Mesenchymal stem cell (in vitro differentiated cells and primary cell): ENCODE measurements around the gene CAPN13.

ENCODE experiments used
- DNase-seq: peaks from one replicate; pipeline ENCODE4 v3.0.0-alpha.2; 2013
- H2AFZ ChIP-seq: one replicate; pipeline ENCODE4 v1.6.1; 2013; ENCODE audit warnings: low read depth, mild to moderate bottlenecking, control low read depth, inconsistent platforms, low read length, moderate library complexity
- H2AK5ac ChIP-seq: 2 replicates; pipeline ENCODE4 v1.6.1; 2013; ENCODE audit warnings: low read length, moderate library complexity, mild to moderate bottlenecking, inconsistent platforms; ENCODE audit not compliant: severe bottlenecking
- H2BK120ac ChIP-seq: one replicate; pipeline ENCODE4 v1.6.1; 2013; ENCODE audit warnings: low read depth, mild to moderate bottlenecking, inconsistent platforms, low read length, moderate library complexity
- H2BK12ac ChIP-seq, 2 experiments: one replicate each; pipeline ENCODE4 v1.6.1; 2013; ENCODE audit warnings: inconsistent platforms in 2 of 2, low read length in 2 of 2, mild to moderate bottlenecking in 2 of 2, moderate library complexity in 2 of 2, control low read depth in 1 of 2
- H2BK15ac ChIP-seq: one replicate; pipeline ENCODE4 v1.6.1; 2013; ENCODE audit warnings: mild to moderate bottlenecking, low read depth, inconsistent platforms; ENCODE audit not compliant: poor library complexity, severe bottlenecking
- H2BK5ac ChIP-seq: 2 replicates; pipeline ENCODE4 v1.6.1; 2013; ENCODE audit warnings: low read depth, mild to moderate bottlenecking, low read length, control low read depth, inconsistent platforms; ENCODE audit not compliant: poor library complexity, severe bottlenecking
- H3K14ac ChIP-seq, 2 experiments: one replicate each; pipeline ENCODE4 v1.6.1; 2013; ENCODE audit warnings: inconsistent platforms in 2 of 2, low read length in 2 of 2, control low read depth in 1 of 2, mild to moderate bottlenecking in 1 of 2, moderate library complexity in 1 of 2
- H3K18ac ChIP-seq, 2 experiments: one replicate each; pipeline ENCODE4 v1.6.1; 2013; ENCODE audit warnings: inconsistent platforms in 2 of 2, low read length in 2 of 2, control low read depth in 1 of 2, low read depth in 1 of 2, mild to moderate bottlenecking in 1 of 2
- H3K23ac ChIP-seq, 2 experiments: one replicate each; pipeline ENCODE4 v1.6.1; 2013; ENCODE audit warnings: inconsistent platforms in 2 of 2, low read length in 2 of 2, mild to moderate bottlenecking in 2 of 2, moderate library complexity in 2 of 2, control low read depth in 1 of 2
- H3K27ac ChIP-seq: 2 replicates; pipeline ENCODE4 v1.5.1; 2013; ENCODE audit warnings: mild to moderate bottlenecking, moderate library complexity, low read length, control low read depth, inconsistent platforms; ENCODE audit not compliant: poor library complexity, severe bottlenecking
- H3K27me3 ChIP-seq, 2 experiments: 2 replicates each; pipeline versions ENCODE4 v1.6.1 to v1.7.0; 2013; ENCODE audit warnings: low read length in 2 of 2, mild to moderate bottlenecking in 2 of 2, moderate library complexity in 2 of 2, control low read depth in 1 of 2, inconsistent platforms in 1 of 2; ENCODE audit not compliant: control insufficient read depth in 1 of 2, insufficient read depth in 1 of 2
- H3K36me3 ChIP-seq, 2 experiments: 2 replicates each; pipeline versions ENCODE4 v1.6.1 to v1.7.0; 2013; ENCODE audit warnings: low read length in 2 of 2, control low read depth in 1 of 2, inconsistent platforms in 1 of 2, low read depth in 1 of 2, mild to moderate bottlenecking in 1 of 2; ENCODE audit not compliant: insufficient read depth in 2 of 2, control insufficient read depth in 1 of 2
- H3K4ac ChIP-seq, 2 experiments: one replicate each; pipeline ENCODE4 v1.6.1; 2013; ENCODE audit warnings: inconsistent platforms in 2 of 2, low read length in 2 of 2, mild to moderate bottlenecking in 2 of 2, moderate library complexity in 2 of 2, control low read depth in 1 of 2, low read depth in 1 of 2
- H3K4me1 ChIP-seq: 2 replicates; pipeline ENCODE4 v1.6.1; 2013; ENCODE audit warnings: low read depth, low read length, control low read depth; ENCODE audit not compliant: control insufficient read depth, insufficient read depth
- H3K4me2 ChIP-seq: 2 replicates; pipeline ENCODE4 v1.6.1; 2013; ENCODE audit warnings: low read length, mild to moderate bottlenecking, inconsistent platforms; ENCODE audit not compliant: poor library complexity, severe bottlenecking
- H3K4me3 ChIP-seq, 2 experiments: 2 replicates each; pipeline versions ENCODE4 v1.5.1 to v1.7.0; 2013; ENCODE audit warnings: low read length in 2 of 2, mild to moderate bottlenecking in 2 of 2, control low read depth in 1 of 2, low read depth in 1 of 2; ENCODE audit not compliant: insufficient read depth in 1 of 2
- H3K79me1 ChIP-seq: replicated peaks from 2 replicates; pipeline ENCODE4 v1.6.1; 2013; ENCODE audit warnings: mild to moderate bottlenecking, control low read depth, low read length, inconsistent platforms; ENCODE audit not compliant: poor library complexity, severe bottlenecking
- H3K9ac ChIP-seq: 2 replicates; pipeline ENCODE4 v1.7.0; 2013; ENCODE audit warnings: mild to moderate bottlenecking, low read length, moderate library complexity
- H3K9me3 ChIP-seq: 2 replicates; pipeline ENCODE4 v1.7.0; 2013; ENCODE audit warnings: mild to moderate bottlenecking, low read length; ENCODE audit not compliant: control insufficient read depth
- H4K8ac ChIP-seq: one replicate; pipeline ENCODE4 v1.6.1; 2013; ENCODE audit warnings: inconsistent platforms, mild to moderate bottlenecking, low read length, moderate library complexity
- H4K91ac ChIP-seq: one replicate; pipeline ENCODE4 v1.6.1; 2013; ENCODE audit warnings: mild to moderate bottlenecking, low read length, inconsistent platforms
- WGBS: methylation state at CpG from one replicate; pipeline ENCODE4 v1.1.7; 2013; ENCODE audit warnings: mixed read lengths; 5-methylcytosine and 5-hydroxymethylcytosine counted together

CAPN13 gene

DNA sequence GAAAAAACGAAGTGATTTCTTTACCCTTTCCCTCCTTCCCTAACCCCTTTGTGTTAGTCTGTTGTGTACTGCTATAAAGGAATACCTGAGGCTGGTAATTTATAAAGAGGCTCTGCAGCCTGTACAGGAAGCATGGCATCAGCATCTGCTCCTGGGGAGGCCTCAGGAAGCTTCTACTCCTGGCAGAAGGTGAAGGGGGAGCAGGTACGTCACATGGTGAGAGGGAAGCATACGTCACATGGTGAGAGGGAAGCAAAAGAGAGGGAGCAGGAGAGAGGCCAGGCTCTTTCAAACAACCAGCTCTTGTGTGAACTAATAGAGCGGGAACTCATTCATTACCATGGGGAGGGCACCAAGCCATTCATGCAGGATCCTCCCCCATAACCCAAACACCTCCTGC lies 126.2 kb downstream of the CAPN13 start:
- Histone ChIP-seq H3K27me3 (peaks cover 0 to 9% of the 10 kb centered on the region in 2 experiments), H3K9ac (no peak overlapping the region), H2BK120ac (no peak overlapping the region), H2AFZ (no peak overlapping the region), H3K18ac (no peak overlapping the region), H3K9me3 (no peaks in the 10 kb centered on the region), H3K4ac (no peak overlapping the region), H2BK15ac (no peak overlapping the region), H3K4me1 (no peaks in the 10 kb centered on the region), H3K4me2 (no peak overlapping the region), H2BK12ac (no peak overlapping the region), H4K8ac (no peak overlapping the region), H3K79me1 (no peaks in the 10 kb centered on the region), H3K27ac (no peak overlapping the region), H4K91ac (no peak overlapping the region), H2BK5ac (no peak overlapping the region), H2AK5ac (no peak overlapping the region), H3K23ac (no peak overlapping the region), H3K36me3 (no peaks in the 10 kb centered on the region), H3K14ac (no peak overlapping the region), H3K4me3 (no peak overlapping the region)
- no peak for DNase-seq
- WGBS, result 100% methylated on average over 2 of the region's 4 CpGs

DNA sequence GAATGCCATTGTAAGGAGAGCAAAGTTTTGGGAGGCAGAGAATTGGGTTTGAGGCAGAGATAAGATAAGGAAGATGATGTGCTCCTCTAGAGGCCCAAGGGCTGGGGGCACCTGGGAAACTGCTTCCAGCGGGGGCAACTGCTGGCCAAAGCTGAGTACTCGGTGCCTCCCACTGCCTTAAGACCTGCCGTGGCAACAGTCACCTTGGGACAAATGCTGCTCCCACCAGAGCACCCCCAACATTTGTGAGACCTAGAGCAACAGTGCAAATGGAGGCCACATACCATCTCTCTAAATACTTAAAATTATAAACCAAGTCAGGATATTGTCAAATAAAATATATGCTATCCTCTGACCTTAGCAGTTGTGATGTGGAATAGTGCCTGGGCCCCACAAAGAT lies 127.1 kb downstream of the CAPN13 start:
- no peak overlapping the region for H2AK5ac ChIP-seq
- no peak overlapping the region for H2BK15ac ChIP-seq
- no peaks in the 10 kb centered on the region for H3K4me1 ChIP-seq
- H2BK5ac ChIP-seq, result no peak overlapping the region
- H2BK12ac ChIP-seq, result no peak overlapping the region
- DNase-seq, result no peak
- no peak overlapping the region for H3K4me3 ChIP-seq
- H4K91ac ChIP-seq, result no peak overlapping the region
- no peak overlapping the region for H3K23ac ChIP-seq
- H3K9me3 ChIP-seq, result no peaks in the 10 kb centered on the region
- WGBS, result 95% methylated on average over 3 of the region's 3 CpGs
- H3K9ac ChIP-seq, result no peak overlapping the region
- no peaks in the 10 kb centered on the region for H3K36me3 ChIP-seq
- H3K18ac ChIP-seq, result no peak overlapping the region
- H2BK120ac ChIP-seq, result no peak overlapping the region
- no peak overlapping the region for H3K4ac ChIP-seq
- no peak overlapping the region for H3K27ac ChIP-seq
- H3K14ac ChIP-seq, result no peak overlapping the region
- H3K4me2 ChIP-seq, result no peak overlapping the region
- no peak overlapping the region for H4K8ac ChIP-seq
- no peaks in the 10 kb centered on the region for H3K79me1 ChIP-seq
- peaks cover 0 to 4% of the 10 kb centered on the region in 2 experiments for H3K27me3 ChIP-seq
- no peak overlapping the region for H2AFZ ChIP-seq

DNA sequence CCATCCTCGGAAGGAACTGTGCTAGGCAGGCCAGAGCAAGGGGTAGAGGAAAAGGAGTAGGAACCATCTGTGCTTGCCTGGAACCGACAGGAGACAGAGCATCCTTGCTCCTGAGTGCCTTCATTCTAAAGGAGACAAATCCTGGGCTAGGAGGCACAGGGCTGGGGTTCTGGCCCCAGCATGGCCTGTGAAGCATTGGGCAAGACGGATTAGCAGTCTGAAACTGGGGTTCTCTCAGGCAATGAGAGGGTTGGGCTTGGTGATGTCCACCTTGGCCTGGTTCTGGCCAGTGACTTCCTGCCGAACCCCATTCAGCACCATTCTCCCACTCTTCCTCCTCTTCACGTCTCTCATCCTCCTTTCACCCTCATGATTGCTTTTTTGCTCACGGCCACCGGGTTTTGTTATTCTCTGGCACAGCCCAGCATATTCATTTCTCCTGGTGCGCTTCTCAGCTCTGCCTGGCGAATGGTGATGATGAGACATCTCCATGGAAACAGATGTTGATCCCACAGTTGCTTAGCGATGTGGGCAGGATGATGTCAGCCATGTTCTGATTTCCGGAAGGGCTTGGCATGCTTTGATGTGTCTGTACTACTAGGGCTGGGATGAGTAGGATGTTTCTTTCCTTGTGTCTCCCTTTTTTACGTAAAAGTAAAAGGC lies 127.7 kb downstream of the CAPN13 start:
- Histone ChIP-seq H2BK15ac (no peak overlapping the region), H3K27me3 (peaks cover 0 to 4% of the 10 kb centered on the region in 2 experiments), H2AFZ (no peak overlapping the region), H4K8ac (no peak overlapping the region), H3K9ac (no peak overlapping the region), H3K14ac (peak overlapping the region in 1 of 2 experiments; percentile 49), H2AK5ac (no peak overlapping the region), H2BK120ac (no peak overlapping the region), H3K79me1 (no peaks in the 10 kb centered on the region), H3K23ac (no peak overlapping the region), H4K91ac (no peak overlapping the region), H3K27ac (no peak overlapping the region), H3K4ac (no peak overlapping the region), H3K18ac (no peak overlapping the region), H3K4me1 (no peaks in the 10 kb centered on the region), H3K9me3 (no peaks in the 10 kb centered on the region), H2BK5ac (no peak overlapping the region), H3K36me3 (no peaks in the 10 kb centered on the region), H3K4me2 (no peak overlapping the region), H3K4me3 (no peak overlapping the region), H2BK12ac (no peak overlapping the region)
- DNase-seq, result peak; percentile 43
- WGBS, result 89% methylated on average over 12 of the region's 12 CpGs

DNA sequence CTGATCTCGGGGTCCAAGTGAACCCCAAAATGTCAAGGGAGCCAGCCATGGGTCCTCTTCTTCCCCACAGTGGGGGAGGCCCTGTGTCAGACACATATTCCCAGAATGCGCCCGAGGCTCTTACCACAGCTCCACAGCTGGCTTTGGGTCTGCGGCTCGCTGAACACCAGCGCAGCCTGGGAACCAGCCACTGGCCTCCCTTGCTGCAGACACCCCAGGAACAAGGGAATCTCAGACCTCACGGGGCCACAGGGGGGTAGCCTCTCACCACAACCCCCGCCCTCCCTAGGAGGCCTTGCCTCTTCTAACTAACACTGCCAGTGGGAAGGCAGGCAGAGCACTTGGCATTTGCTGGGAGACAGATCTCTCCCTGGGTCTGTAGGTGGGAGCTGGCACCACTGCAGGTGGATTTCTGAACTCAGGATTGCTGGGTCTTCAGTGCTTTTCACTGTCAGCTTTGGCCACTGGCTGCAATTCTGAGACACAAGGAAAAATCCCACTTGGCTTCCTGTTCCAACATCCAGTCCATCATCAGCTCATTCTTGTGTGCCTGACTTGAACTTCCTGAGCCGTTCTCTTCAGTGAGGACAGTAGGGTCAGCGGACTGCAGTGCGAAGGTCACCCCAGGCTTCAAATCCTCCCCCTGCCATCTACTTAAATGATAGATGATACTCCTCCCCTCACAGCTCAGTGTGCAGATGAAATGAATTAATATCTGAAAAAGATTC lies 128.7 kb downstream of the CAPN13 start:
- H2BK12ac ChIP-seq, result peak overlapping the region in 1 of 2 experiments; percentile 83
- no peak overlapping the region for H3K27ac ChIP-seq
- WGBS, result 79% methylated on average over 11 of the region's 11 CpGs
- no peak overlapping the region for H3K4me2 ChIP-seq
- no peaks in the 10 kb centered on the region for H3K27me3 ChIP-seq
- H3K4me1 ChIP-seq, result no peaks in the 10 kb centered on the region
- no peak overlapping the region for H3K4ac ChIP-seq
- no peaks in the 10 kb centered on the region for H3K9me3 ChIP-seq
- H3K9ac ChIP-seq, result no peak overlapping the region
- H4K8ac ChIP-seq, result no peak overlapping the region
- no peak overlapping the region for H4K91ac ChIP-seq
- H3K14ac ChIP-seq, result peak overlapping the region in 1 of 2 experiments; percentile 61
- no peak overlapping the region for H3K18ac ChIP-seq
- H3K36me3 ChIP-seq, result no peaks in the 10 kb centered on the region
- no peak overlapping the region for H2BK5ac ChIP-seq
- H2AFZ ChIP-seq, result no peak overlapping the region
- no peak overlapping the region for H3K4me3 ChIP-seq
- no peak for DNase-seq
- no peaks in the 10 kb centered on the region for H3K79me1 ChIP-seq
- H2AK5ac ChIP-seq, result no peak overlapping the region
- H3K23ac ChIP-seq, result no peak overlapping the region
- no peak overlapping the region for H2BK120ac ChIP-seq
- H2BK15ac ChIP-seq, result no peak overlapping the region
